NCI-H1417 treated with DMSO at 0.1 percent for 48 hours (cell line): ENCODE data around the gene KIF5A.

ENCODE experiments used
- DNase-seq: peaks from one replicate; lab custom pipeline; 2025; lab: John Stamatoyannopoulos, UW

KIF5A gene

GRCh38 chr12:57632073-57632957, 82.5 kb downstream of the KIF5A start:
- no peak for DNase-seq

DNA sequence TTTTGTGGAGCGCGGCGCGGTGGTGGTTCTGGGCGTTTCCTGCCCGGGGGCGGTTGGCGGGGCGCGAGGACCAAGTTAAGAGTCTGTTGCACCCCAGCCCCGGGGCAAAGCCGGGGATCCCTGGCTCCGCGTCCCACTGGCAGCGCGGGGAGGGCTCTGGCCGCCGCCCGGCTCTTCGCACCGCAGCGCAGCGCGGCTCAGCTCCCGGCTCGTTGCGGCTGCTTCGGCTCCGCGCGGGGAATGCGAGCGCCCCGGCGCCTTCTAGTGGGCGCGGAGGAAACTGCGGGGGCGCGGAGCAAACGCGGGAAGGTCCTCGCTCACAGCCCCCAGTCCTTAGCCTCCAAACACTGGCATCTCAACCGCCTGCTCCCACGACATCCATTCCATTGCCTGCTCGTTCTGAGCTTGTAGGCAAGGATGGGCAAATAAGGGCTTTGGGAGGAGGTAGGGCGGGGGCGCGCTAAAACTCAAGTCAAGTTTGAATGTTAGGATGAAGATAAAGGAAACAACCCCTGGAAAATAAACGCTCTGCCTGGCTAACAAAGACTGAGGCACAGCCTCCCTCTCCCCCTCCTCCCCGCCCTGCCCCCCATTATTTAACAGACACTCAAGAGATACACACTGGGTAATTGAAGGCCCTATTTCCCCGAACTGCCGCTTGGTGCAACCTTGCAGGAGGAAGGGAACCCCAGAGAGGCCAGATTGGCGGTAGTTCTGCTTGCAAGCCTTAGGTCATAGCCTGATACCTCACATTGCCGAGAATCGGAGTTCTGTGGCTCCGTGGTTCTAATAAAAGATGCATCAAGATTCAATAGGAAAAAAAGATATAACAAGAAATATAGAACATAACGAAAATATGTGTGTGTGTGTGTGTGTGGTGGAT, 83.4 kb downstream of the KIF5A start, which contains the start of gene B4GALNT1:
Gene B4GALNT1, minus strand, starts transcription at position 244 of the 883 bp plus-strand sequence. CDS start 1,069 bp downstream, outside the sequence.
- peak; percentile 79 for DNase-seq
